HG03558 (cell line): ENCODE data around the gene ISG20.
A peak's percentile ranks its signal among the peaks of the same experiment; 100 is the strongest.

Experiments used
- ATAC-seq: cut with Tn5 transposase; IDR thresholded peaks from one replicate; pipeline ENCODE4 v1.9.1; 2021; ENCODE audit warnings: moderate number of reproducible peaks; ENCODE audit not compliant: unreplicated experiment; ENCODE audit errors: extremely low read depth

The ISG20 gene

DNA sequence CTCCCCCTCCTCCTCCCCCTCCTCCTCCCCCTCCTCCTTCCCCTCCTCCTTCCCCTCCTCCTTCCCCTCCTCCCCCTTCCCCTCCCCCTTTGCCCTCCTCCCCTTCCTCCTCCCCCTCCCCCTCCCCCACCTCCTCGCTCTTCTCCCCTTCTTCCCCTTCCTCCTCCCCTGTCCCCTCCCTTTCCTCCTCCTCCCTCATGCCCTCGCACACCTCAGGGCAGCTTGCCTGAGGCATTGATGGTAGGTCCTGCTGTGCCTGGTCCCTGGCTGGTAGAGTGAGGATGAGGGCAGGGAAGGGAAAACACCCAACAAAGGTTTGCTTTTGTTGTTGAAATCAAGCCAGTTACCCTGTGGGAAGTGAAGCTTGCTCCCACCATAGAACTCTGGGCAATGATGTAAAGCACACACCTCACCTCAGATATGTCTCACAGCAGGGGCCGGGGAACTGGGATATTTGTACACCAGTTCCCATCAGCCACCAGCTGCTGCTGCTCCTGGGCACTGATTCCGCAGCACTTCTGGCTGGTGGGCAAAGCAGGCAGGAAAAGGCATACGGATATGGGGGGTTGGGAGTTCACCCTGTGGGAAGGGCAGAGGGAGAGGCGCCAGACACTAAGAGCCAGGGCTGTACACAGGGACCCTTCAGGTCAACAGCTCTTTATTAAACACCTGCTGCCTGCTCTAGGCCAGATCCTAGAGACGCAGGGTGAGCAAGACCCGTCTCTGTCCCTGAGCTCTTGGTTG, 13.8 kb downstream of the ISG20 start:
- no peak for ATAC-seq

DNA sequence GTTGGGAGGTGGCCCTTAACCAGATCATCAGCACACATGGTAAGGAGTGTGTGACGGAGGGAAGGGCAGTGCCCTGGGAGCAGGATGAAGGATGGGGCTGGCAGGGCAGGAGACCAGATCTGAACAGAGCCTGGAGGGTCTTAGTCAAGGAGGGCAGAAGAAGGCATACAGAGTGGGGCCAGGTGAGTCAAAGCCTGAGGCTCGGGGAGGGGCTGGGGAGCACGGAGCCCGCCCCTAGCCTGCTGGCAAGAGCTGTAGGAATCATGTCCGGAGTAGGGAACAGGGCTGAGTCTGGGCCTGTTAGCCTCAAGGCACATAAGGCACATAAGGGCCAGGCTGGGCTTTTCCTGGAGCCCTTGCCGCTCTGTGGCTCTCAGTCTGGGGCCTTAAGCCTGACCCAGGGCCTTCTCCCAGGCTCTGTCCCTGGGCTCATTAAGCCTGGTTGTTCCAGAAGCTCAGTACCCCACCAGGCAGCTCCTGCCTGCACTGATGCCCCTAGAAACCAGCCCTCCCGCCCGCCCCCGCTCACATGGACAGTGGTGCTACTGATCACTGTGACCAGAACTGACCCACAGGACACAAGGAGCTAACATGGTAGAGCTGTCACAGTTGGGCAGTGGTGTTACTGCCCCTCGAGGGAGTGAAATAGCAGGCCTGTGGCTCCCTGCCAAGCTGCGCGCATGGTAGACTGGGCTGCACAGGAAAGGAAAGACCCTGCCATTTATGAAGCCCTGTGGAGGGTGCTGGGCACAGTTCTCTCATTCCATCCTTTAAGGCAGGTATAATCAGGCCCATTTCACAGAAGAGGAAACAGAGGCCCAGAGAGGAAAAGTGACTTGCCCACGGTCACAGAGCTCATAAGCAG, 14.6 kb downstream of the ISG20 start:
- no peak for ATAC-seq

DNA sequence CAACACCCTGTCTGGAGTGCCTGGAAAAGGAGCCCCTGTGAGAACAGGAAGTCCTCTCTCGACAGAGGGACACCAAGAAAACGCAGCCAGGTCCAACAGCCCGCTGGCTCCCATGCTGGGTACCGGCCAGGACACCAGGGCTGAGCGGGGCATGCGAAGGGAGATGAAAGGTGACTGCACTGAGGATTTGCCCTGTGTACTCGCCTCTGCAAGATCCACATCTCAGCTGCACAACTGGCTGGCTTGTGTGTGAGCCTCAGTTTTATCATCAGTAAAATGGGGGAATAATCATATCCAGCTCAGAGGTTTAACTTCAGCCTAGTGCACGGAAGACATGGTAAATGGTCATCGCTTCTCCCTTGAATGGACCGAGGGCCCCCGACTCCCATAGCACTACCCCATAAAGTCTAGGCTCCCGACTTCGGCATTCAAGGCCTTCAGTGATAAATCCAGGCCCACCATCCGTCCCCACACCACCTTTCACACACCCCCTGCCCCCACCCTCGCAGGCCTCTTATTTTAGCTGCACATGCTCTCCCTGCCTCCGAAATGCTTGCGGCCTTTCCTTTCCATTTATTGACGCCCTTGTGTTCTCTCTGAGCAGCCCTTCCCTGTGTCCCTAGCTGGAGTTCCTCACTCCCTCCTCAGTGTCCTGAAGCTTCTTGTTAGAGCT, 15.8 kb downstream of the ISG20 start:
- ATAC-seq: no peak

DNA sequence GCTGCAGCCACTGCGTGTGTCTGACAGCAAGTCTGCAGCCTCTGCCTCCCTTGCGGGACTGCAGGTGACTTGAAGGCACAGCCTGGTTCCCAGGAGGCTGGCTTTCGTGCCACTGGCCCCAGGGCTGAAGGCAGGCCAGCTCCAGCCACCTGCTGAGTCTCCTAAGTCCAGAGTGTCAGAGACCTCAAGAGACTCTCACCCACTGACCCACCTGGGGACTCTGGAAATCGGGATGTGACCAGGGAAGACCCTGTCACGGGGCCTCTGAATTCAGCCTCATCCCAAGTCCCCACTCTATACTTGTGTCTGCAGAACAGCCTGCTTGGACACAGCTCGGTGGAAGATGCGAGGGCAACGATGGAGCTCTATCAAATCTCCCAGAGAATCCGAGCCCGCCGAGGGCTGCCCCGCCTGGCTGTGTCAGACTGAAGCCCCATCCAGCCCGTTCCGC, 16.3 kb downstream of the ISG20 start:
- no peak for ATAC-seq

DNA sequence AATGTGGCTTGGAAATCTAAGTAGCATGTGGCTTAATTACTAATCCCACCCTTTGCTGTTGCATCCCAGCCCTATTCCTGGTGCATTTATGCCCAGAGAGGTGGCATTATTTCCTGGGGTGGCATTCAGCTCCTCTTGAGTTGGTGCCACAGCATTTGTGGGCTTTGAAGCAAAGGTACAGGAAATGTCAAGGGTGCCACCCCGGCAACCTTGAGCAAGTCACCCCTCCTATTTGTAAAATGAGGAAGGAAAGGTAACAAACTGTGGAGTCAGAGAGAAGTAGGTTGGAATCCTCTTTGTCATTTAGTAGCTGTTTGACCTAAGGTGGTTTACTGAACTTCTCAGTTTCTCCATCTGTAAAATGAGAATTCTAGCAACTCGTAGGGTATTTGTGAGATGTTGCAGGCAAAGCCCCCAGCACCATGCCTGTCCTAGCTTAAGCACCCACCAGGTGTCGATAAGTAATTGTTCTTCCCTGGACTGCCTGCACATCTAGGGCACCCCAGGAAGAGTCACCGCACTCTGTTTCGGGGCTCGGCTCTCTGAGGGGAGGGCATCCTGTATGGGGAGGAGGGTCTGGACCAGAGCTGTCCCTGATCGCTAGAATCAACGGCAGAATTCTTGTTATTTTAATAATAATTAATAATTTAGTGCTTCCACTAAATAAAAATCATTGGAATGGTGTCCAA, 17.1 kb downstream of the ISG20 start:
- ATAC-seq: no peak

DNA sequence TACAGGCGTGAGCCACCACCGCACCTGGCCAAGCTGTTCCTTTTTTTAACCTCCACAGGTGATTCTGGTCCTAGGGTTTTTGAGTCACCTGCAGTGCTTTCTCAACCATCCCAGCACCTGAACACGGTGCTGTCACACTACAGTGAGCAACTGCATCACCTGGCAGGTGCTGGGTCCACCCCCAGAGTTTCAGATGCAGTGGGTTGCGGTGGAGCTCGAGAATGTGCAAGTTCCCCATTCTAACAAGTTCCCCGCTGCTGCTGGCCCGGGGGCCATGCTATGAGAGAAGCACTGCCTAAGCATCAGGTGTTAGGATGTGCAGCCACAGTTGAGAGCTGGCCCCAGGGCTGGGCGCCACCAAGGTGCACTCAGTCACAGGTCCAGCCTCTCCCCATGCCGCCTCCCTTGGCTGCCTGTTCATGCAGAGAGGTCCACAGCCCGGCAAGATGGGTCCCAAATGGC, 18.0 kb downstream of the ISG20 start:
- ATAC-seq: peak; percentile 89

DNA sequence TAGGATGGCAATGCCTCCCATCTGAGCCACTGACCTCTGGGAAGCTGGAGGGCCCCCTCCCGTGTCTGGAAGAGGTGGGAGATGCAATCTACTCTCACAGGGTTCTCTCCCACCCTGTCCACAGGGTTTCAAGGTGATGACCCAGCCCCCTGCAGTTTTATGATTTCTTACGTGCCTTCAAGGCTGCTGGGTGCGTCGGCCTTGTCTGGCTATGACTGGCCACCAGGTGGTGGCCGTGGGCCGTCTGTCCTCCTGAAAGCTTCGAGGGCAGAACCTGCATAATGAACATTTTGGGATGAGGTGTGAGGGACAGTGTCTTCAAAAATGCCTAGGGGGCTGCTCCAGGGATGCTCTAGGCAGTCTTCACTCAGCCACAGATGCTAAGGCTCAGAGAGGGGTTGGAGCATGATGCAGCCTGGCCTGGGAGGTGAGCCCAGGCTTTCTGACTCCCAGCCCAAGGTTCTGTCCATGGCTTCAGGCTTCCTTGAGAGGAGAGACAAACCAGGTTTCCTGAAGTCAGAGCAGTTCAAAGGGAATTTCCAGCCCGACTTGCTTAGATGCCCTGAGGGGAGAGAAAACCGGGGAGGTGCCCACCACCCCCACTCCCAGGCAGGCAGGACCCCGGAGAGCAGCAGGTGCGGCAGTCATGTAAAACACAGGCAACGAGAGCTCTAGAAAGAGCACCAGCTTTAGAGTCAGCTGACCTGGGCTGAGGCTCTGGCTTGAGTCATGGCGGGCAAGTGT, 18.7 kb downstream of the ISG20 start:
- ATAC-seq: no peak

DNA sequence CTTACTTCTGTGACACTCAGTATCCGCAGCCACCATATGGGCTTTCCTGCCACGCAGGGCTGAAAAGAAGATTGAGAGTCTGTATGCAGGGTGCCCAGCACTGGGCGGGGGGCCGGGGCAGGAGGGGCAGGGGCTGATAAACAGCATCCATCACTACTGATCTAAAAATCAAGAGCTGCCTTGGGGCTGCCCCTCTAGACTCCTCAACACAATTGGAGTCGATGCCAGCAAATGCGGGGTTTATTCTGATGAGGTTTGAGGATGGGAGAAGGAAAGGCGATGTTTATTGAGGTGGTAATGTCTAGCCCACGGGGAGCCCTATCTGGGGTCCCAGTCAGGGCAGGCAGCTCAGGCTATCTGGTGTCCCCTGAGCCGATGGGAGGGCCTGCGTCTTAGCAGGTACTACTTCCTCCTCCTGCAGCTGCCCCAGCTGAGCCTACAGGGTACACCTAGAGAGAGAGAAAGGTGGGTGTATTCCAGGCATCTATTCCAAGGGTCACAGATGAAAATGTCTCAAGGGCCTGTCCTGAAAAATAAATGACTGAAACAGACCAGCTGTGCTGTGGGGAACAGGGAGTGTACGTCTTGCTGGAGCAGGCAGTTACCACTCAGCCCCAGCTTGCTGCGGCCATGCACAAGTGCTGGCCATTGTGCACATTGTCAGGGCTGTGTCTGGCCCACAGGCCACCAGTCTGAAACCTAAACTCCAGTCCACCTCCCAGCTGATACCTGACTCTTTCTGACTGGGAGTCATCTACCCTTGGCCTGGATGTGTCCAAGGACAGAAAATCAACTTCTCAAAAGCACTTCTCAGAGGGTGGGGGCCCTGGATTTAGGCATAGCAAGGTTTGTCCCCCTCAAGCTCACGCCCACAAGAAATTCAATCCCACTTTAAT, 19.5 kb downstream of the ISG20 start:
- ATAC-seq: no peak

DNA sequence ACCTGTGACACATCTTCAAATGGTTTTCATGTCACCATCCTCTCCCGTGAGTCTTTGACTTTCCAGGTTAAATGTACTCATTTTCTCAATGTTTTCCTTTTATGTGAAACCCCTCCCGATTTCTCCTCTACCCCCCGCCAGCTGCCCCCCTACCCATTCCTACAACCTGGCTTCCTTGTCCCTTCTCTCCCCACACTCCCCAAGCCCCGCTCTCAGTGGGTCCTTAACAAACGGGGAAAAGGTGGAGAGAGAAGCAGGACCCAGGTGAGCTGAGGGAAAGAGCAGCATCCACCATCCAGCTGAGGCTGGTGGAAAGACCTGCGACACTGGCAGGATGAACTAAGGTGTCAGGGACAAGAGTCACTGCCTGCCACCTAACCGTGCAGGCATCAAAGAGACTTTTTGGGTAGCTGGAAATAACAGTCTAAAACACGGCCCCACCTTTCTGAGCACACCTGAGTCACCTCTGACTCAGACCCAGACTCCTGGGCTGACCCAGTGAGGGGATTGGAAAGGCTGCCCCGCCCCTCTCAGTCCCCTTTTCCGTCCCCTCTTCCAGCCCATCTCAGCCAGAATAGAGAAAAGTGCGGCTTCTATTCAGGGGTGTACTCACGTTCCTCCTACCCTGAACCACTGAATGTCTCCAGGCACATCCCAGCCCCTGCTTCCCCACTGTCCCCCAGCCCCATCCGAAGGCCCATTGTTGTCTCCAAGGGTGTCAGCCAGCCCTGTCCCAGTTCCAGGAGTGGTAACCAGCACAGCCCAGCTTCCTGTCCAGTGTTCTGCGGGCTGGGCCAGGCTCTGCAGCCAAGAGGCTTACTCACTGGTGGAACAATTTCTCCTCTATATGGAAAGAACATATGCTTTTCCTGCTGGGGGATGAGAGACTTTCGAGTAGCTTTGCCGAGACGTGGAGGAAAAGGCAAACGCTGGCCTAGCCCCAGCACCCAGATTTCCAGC, 20.4 kb downstream of the ISG20 start:
- ATAC-seq: no peak

DNA sequence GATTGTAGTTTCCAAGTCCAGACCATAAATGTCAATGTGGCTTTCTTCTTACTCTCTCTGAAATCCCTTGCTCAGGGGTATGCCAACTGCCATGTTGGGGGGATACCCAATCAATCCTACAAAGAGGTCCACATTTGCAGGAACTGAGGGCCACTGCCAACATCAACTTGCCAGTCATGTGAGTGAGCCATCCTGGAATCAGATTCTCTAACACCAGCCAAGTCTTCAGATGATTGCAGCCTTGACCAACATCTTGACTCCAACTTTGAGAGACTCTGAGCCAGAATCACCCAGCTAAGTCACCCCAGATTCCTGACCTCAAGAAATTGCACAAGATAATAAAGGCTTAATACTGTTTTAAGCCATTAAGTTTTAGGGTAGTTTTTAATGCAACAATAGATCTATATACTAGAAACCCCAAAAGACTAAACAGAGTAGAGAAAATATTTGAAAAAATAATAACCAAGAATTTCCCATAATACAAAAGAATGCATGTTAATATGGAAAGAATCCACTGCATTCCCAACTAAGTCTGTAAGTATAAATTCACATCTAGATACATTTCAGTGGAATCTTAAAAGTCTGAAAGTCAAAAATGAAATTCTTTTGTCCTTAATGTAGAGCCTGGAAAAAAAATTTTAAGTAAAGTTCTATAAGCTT, 22.4 kb downstream of the ISG20 start:
- ATAC-seq: no peak

DNA sequence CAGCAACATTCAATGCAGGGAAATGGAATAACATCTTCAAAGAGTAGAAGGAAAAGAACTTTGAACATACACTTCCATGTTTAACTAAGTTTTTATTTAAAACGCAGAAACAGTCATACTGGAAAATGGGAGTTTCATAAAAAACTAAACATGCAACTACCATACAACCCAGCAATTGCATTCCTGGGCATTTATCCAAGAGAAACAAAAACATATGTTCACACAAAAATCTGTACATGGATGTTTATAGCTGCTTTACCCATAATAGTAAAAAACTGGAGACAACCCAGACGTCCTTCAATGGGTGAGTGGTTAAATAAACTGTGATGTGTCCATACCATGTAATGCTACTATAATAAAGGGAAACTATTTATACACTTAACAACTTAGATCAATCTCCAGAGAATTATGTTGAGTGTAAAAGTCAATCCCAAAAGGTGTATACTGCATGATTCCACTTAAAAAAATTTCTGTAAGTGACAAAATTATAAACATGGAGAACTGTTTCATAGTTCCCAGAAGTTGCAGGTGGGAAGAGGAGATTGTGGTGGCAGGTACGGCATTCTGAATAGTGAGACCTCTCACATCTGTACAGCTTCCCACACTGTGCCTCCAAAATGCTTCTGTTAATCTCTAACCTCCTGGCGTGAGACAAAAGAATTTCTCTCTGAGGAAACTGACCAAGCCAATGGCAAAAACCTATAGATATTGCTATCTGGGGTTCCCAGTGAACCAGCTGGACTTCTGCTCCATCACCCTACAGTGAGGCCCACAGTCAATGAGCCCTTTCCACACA, 23.1 kb downstream of the ISG20 start:
- no peak for ATAC-seq

DNA sequence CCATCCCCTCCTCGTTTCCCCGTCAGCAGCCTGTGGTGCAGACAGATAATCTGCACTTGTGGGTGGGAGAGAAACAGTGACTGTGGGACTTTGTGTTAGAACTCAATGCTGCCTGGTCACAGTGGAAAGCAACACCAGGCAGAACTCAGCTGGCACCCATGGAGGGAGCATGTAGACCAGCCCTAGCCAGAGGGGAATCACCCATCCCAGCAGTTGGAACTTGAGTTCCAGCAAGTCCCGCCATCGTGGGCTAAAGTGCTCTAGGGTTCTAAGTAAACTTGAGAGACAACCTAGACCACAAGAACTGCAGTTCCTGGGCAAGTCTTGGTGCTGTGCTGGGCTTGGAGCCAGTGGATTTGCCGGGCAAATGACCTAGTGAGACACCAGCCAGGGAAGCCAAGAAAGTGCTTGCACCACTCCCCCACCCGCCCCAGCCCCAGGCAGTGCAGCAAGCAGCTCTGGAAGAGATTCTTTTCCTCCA, 24.4 kb downstream of the ISG20 start:
- ATAC-seq: no peak

DNA sequence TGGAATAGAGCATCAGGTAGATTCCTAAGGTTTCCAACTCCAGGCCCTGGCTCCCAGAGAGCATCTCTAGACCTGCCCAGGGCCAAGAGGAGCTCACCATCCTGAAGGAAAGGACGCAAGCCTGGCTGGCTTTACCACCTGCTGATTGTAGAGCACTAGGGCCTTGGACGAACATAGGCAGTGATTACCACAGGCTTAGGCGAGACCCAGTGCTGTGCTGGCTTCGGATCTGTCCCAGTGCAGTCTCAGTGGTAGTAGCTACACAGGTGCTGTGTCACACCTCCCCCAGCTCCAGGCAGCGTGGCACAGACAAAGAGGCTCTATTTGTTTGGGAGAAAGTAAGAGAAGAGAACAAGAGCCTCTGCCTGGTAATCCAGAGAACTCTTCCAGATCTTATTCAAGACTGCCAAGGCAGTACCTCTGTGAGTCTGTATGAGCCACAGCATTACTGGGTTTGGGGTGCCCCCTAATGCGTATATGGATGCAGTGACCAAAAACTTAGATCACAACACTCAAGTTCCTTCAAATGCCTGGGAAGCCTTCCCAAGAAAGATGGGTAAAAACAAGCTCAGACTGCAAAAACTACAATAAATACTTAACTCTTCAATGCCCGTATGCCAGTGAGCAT, 25.4 kb downstream of the ISG20 start:
- ATAC-seq: no peak

DNA sequence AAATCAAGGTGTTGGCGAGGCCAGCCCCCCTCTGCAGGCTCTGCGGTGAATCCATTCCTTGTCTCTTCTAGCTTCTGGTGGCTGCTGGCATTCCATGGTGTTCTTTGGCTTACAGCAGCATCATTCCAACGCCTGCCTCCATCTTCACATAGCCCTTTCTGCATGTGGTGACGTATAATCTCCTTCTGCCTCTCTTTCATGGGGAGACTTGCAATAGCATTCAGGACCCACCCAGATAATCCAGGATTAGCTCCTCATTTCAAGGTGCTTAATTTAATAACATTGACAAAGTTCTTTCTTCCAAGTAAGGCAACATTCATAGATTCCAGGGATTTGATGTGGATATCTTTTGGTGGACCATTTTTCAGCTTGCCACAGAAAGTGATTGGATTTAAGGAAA, 35.8 kb downstream of the ISG20 start:
- ATAC-seq: no peak

DNA sequence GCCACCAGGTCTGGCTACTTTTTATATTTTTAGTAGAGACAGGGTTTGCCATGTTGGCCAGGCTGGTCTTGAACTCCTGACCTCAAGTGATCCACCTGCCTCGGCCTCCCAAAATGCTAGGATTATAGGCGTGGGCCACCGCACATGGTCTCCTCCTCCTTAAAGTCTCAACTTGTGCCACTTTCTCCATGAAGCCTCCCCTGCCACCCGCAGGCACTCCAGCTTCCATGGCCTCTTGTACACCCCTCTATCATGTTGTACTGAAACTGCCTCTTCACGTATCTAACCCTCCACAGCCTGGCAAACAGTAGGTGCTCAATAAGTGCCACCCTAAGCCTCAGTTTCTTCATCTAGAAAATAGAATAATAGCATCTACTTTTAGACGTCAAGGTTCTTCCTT, 39.9 kb downstream of the ISG20 start:
- no peak for ATAC-seq
